Natural killer cell (primary cell): Measurements from ENCODE around the gene ASCL3. TPM values are rescaled to one million over a fixed set of nuclear protein-coding genes. Genes with fewer than 3 reads are reported as not detected.

ENCODE experiments used
- ATAC-seq, 3 donors: fragments of 150-1000 bp in 2 of 3; fragments of 200-7000 bp in 1 of 3; cut with Tn5 transposase; 1 replicate in 1 of 3; 2 replicates in 2 of 3; pipeline ENCODE4 v1.10.0; 2021; ENCODE audit warnings: mild to moderate bottlenecking in 2 of 3, moderate library complexity in 2 of 3
- DNase-seq, 2 donors: peaks; one replicate each; pipeline versions ENCODE4 v3.0.0 to v3.0.0-alpha.2; 2013 to 2021; ENCODE audit warnings: mixed read lengths in 1 of 2
- H3K27ac ChIP-seq: one replicate; pipeline ENCODE4 v1.5.1; 2013; ENCODE audit warnings: mild to moderate bottlenecking, low read length
- H3K27me3 ChIP-seq: one replicate; pipeline ENCODE4 v1.6.1; 2013; ENCODE audit warnings: low read length; ENCODE audit not compliant: control insufficient read depth, insufficient read depth
- H3K36me3 ChIP-seq: one replicate; pipeline ENCODE4 v1.6.1; 2013; ENCODE audit warnings: low read length; ENCODE audit not compliant: control insufficient read depth, insufficient read depth
- H3K4me1 ChIP-seq: one replicate; pipeline ENCODE4 v1.6.1; 2013; ENCODE audit warnings: low read length; ENCODE audit not compliant: control insufficient read depth, insufficient read depth
- H3K4me3 ChIP-seq: one replicate; pipeline ENCODE4 v1.5.1; 2013; ENCODE audit warnings: low read length
- H3K9me3 ChIP-seq: one replicate; pipeline ENCODE4 v1.6.1; 2013; ENCODE audit warnings: low read length; ENCODE audit not compliant: control insufficient read depth, insufficient read depth
- H3K27ac Mint-ChIP-seq, 2 donors: one replicate each; pipeline ENCODE4 v1.8.0; 2022; ENCODE audit warnings: mild to moderate bottlenecking in 2 of 2, mixed read lengths in 2 of 2, moderate library complexity in 1 of 2
- H3K27me3 Mint-ChIP-seq, 2 donors: one replicate each; pipeline ENCODE4 v1.8.0; 2022; ENCODE audit warnings: low read depth in 2 of 2, mixed read lengths in 2 of 2
- H3K36me3 Mint-ChIP-seq: one replicate; pipeline ENCODE4 v1.8.0; 2022; ENCODE audit warnings: mixed read lengths
- H3K4me1 Mint-ChIP-seq, 2 donors: one replicate each; pipeline ENCODE4 v1.8.0; 2022; ENCODE audit warnings: mixed read lengths in 2 of 2
- H3K4me3 Mint-ChIP-seq: one replicate; pipeline ENCODE4 v1.8.0; 2022; ENCODE audit warnings: mild to moderate bottlenecking, moderate library complexity, mixed read lengths
- H3K9me3 Mint-ChIP-seq, 2 donors: one replicate each; pipeline ENCODE4 v1.8.0; 2022; ENCODE audit warnings: mixed read lengths in 2 of 2
- WGBS: methylation state at CpG from one replicate; pipeline ENCODE4 v1.1.7; 2013; ENCODE audit warnings: missing lambda C conversion rate; ENCODE audit not compliant: insufficient coverage; 5-methylcytosine and 5-hydroxymethylcytosine counted together
- intact Hi-C: fragments of 100-400 bp; cut with micrococcal nuclease; formaldehyde crosslinking; loops from one replicate; pipeline ENCODE4 v1.14.2; 2022
- total RNA-seq, 4 donors: library from RNA; stranded (reverse); fragments of 120-200 nt in 1 of 4; gene quantifications; one replicate each; pipeline versions ENCODE4 v1.2.3 to v1.2.4, GENCODE V29; 2013 to 2022
- TF ChIP-seq, protein P1 (sequence below): fragments of 200-600 bp; IDR thresholded peaks from one replicate; pipeline ENCODE4 v1.8.0; 2022; ENCODE audit warnings: antibody characterized with exemption

The ASCL3 gene
- total RNA-seq, 3 donors from 2014 or later (not counting 1 experiment from before 2014, with no cell fraction given), result not detected

- Mint-ChIP-seq H3K27me3 (no peaks in the 10 kb centered on the region), H3K36me3 (no peaks in the 10 kb centered on the region), H3K4me3 (no peak overlapping the region), H3K4me1 (peaks cover 38% of the 10 kb centered on the region in 2 donors), H3K9me3 (no peaks in the 10 kb centered on the region), H3K27ac (no peak overlapping the region)
- TF ChIP-seq, protein P1, sequence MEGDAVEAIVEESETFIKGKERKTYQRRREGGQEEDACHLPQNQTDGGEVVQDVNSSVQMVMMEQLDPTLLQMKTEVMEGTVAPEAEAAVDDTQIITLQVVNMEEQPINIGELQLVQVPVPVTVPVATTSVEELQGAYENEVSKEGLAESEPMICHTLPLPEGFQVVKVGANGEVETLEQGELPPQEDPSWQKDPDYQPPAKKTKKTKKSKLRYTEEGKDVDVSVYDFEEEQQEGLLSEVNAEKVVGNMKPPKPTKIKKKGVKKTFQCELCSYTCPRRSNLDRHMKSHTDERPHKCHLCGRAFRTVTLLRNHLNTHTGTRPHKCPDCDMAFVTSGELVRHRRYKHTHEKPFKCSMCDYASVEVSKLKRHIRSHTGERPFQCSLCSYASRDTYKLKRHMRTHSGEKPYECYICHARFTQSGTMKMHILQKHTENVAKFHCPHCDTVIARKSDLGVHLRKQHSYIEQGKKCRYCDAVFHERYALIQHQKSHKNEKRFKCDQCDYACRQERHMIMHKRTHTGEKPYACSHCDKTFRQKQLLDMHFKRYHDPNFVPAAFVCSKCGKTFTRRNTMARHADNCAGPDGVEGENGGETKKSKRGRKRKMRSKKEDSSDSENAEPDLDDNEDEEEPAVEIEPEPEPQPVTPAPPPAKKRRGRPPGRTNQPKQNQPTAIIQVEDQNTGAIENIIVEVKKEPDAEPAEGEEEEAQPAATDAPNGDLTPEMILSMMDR, result peak; percentile 56
- ATAC-seq, result peak; percentile 22 to 45 (median 26)
- Histone ChIP-seq H3K4me3 (no peak overlapping the region), H3K27me3 (no peaks in the 10 kb centered on the region), H3K4me1 (peaks cover 11% of the 10 kb centered on the region), H3K9me3 (no peaks in the 10 kb centered on the region), H3K36me3 (peaks cover 8% of the 10 kb centered on the region), H3K27ac (no peak overlapping the region)
- intact Hi-C loops, result loop anchor here (5.0 kb wide), 1 partner anchor 47 kb away; the partner anchor contains the start of gene AKIP1
- 27% methylated on average over 2 of the region's 2 CpGs for WGBS
- peak in 1 of 2 donors; percentile 68 for DNase-seq
Observed at GRCh38 chr11:8959546-8960166, 16.8 kb upstream of the ASCL3 start.

- ATAC-seq, result no peak
- Histone ChIP-seq H3K27ac (no peak overlapping the region), H3K9me3 (no peaks in the 10 kb centered on the region), H3K27me3 (no peaks in the 10 kb centered on the region), H3K4me1 (no peaks in the 10 kb centered on the region), H3K4me3 (no peak overlapping the region), H3K36me3 (peaks cover 30% of the 10 kb centered on the region)
- Mint-ChIP-seq H3K4me3 (no peak overlapping the region), H3K36me3 (peaks cover 6% of the 10 kb centered on the region), H3K27ac (peak overlapping the region in 1 of 2 donors; percentile 51), H3K4me1 (peaks cover 19 to 28% of the 10 kb centered on the region in 2 donors), H3K27me3 (no peaks in the 10 kb centered on the region), H3K9me3 (no peaks in the 10 kb centered on the region)
- intact Hi-C loops, result loop anchor here (5.0 kb wide), 1 partner anchor 45 kb away; the partner anchor contains the start of gene AKIP1
- TF ChIP-seq, protein P1, result no peak
- WGBS, result 51% methylated on average over 3 of the region's 4 CpGs
- DNase-seq, result no peak
Observed at GRCh38 chr11:8956860-8957259, 14.0 kb upstream of the ASCL3 start.

DNA sequence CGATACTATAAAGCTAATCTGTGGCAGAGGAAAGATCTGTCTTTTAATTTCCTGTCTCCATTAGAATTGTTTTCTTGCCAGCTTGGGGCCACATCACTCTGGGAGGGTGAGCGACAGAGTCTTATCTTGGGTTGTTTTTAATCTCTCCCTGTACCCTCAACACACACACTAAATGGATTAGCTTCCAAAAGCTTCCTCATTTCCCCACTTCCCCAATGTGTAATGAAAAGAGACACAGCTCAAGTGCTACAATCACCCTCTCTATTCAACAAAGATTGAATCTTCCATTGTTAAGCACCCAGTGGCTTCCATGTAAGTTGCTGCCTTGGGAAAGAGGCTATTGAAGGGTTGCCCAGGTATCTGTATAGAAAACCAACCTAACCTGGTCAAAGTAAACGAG is 6.1 kb upstream of the ASCL3 start:
- Histone ChIP-seq H3K27me3 (no peaks in the 10 kb centered on the region), H3K36me3 (peaks cover 51% of the 10 kb centered on the region), H3K27ac (no peak overlapping the region), H3K9me3 (no peaks in the 10 kb centered on the region), H3K4me3 (no peak overlapping the region), H3K4me1 (no peaks in the 10 kb centered on the region)
- H3K27ac Mint-ChIP-seq, result peak overlapping the region in 1 of 2 donors; percentile 24
- peaks cover 0 to 6% of the 10 kb centered on the region in 2 donors for H3K4me1 Mint-ChIP-seq
- H3K4me3 Mint-ChIP-seq, result no peak overlapping the region
- intact Hi-C loops, result no loop called here
- no peaks in the 10 kb centered on the region for H3K27me3 Mint-ChIP-seq
- ATAC-seq (no peak), DNase-seq (no peak)
- H3K9me3 Mint-ChIP-seq, result no peaks in the 10 kb centered on the region
- WGBS, result 62% methylated on average over 2 of the region's 3 CpGs
- H3K36me3 Mint-ChIP-seq, result peaks cover 25% of the 10 kb centered on the region
- TF ChIP-seq, protein P1, result no peak
